Testis (tissue), 2 donors: Measurements from ENCODE around the gene CIB4.

Experiments used
- CTCF ChIP-seq, 3 experiments: fragments of 450-650 bp in 2 of 3; fragments of 200-600 bp in 1 of 3; sonication (generic) in 1 of 3; IDR thresholded peaks; one replicate each; pipeline ENCODE4 v1.5.1; 2016 to 2019; ENCODE audit warnings: antibody characterized with exemption in 3 of 3, mild to moderate bottlenecking in 2 of 3, moderate library complexity in 1 of 3
- POLR2A ChIP-seq: fragments of 450-650 bp; IDR thresholded peaks from one replicate; pipeline ENCODE4 v1.6.1; 2017; ENCODE audit warnings: antibody characterized with exemption, mild to moderate bottlenecking, moderate library complexity

- TF ChIP-seq CTCF (IDR thresholded peaks at IDR 0.05) (no peak), POLR2A (no peak)
Measured at GRCh38 chr2:26541401-26542193, 99.6 kb downstream of the CIB4 start.
